Middle frontal gyrus (tissue), 1 donor: Measurements from ENCODE around the gene DYNLT4.
"Not testable (repeated sequence)": the region's sequence is repeated elsewhere in the genome, so short reads cannot be mapped to it uniquely, and the experiment has no call there.

ENCODE experiments used
- DNase-seq: peaks from one replicate; pipeline ENCODE4 v3.0.0-alpha.2; 2015; ENCODE audit warnings: low spot score; ENCODE audit errors: extremely low spot score

Gene DYNLT4

GRCh38 chr1:44806704-44807363 lies at the start of gene DYNLT4:
Gene DYNLT4 (minus strand): TSS chr1:44807351. CDS start chr1:44806668, 683 bp downstream.
- no peak for DNase-seq

- DNase-seq, result no peak
These were observed 48.6 kb upstream of the DYNLT4 start for GRCh38 chr1:44855742-44856141.

- no peak for DNase-seq
These were observed 47.8 kb upstream of the DYNLT4 start for GRCh38 chr1:44854970-44855369.

- no peak for DNase-seq
These were observed 46.0 kb upstream of the DYNLT4 start for GRCh38 chr1:44853201-44853600.

- DNase-seq, result no peak
These were observed 44.2 kb upstream of the DYNLT4 start for GRCh38 chr1:44851308-44851707.

GRCh38 chr1:44849575-44850132 lies 42.5 kb upstream of the DYNLT4 start:
- DNase-seq, result no peak

GRCh38 chr1:44848456-44849181 lies 41.5 kb upstream of the DYNLT4 start:
- DNase-seq, result no peak

- no peak for DNase-seq
These were observed 40.7 kb upstream of the DYNLT4 start for GRCh38 chr1:44847845-44848244.

- DNase-seq, result no peak
These were observed 39.8 kb upstream of the DYNLT4 start for GRCh38 chr1:44846985-44847384.

- peak; percentile 26 for DNase-seq
These were observed 35.9 kb upstream of the DYNLT4 start, which contains the start of gene PTCH2 for GRCh38 chr1:44842862-44843655. Gene PTCH2 (minus strand): TSS chr1:44843253. CDS start chr1:44842932, 321 bp downstream.

GRCh38 chr1:44842486-44842861 lies 35.3 kb upstream of the DYNLT4 start:
- DNase-seq, result no peak

- no peak for DNase-seq
These were observed 32.4 kb upstream of the DYNLT4 start for GRCh38 chr1:44839576-44839975.

GRCh38 chr1:44838294-44838693 lies 31.1 kb upstream of the DYNLT4 start:
- not testable (repeated sequence) for DNase-seq

GRCh38 chr1:44835738-44836675 lies 28.9 kb upstream of the DYNLT4 start:
- no peak for DNase-seq

GRCh38 chr1:44834328-44834727 lies 27.2 kb upstream of the DYNLT4 start:
- no peak for DNase-seq

- DNase-seq, result no peak
These were observed 25.0 kb upstream of the DYNLT4 start for GRCh38 chr1:44832056-44832705.

- DNase-seq, result no peak
These were observed 24.4 kb upstream of the DYNLT4 start for GRCh38 chr1:44831516-44831915.

- no peak for DNase-seq
These were observed 23.8 kb upstream of the DYNLT4 start for GRCh38 chr1:44830900-44831304.

GRCh38 chr1:44829506-44830384 lies 22.6 kb upstream of the DYNLT4 start:
- DNase-seq, result no peak
